Sigmoid colon (tissue), 4 donors: ENCODE results near the gene CBLN3.

Experiments
- EP300 ChIP-seq, 4 donors: sonication (generic); formaldehyde crosslinking; IDR thresholded peaks; one replicate each; pipeline ENCODE4 v1.6.1; 2017; ENCODE audit warnings: antibody characterized with exemption in 4 of 4
- TF ChIP-seq, protein P1 (sequence below), 4 experiments: fragments of 450-650 bp in 3 of 4; fragments of 200-600 bp in 1 of 4; IDR thresholded peaks; one replicate each; pipeline ENCODE4 v1.5.1; 2016 to 2019; ENCODE audit warnings: antibody characterized with exemption in 4 of 4, mild to moderate bottlenecking in 3 of 4, moderate library complexity in 2 of 4

GRCh38 chr14:24394275-24394674, 35.2 kb downstream of the CBLN3 start:
- no peak for TF ChIP-seq EP300 (IDR thresholded peaks at IDR 0.05)
- TF ChIP-seq, protein P1, sequence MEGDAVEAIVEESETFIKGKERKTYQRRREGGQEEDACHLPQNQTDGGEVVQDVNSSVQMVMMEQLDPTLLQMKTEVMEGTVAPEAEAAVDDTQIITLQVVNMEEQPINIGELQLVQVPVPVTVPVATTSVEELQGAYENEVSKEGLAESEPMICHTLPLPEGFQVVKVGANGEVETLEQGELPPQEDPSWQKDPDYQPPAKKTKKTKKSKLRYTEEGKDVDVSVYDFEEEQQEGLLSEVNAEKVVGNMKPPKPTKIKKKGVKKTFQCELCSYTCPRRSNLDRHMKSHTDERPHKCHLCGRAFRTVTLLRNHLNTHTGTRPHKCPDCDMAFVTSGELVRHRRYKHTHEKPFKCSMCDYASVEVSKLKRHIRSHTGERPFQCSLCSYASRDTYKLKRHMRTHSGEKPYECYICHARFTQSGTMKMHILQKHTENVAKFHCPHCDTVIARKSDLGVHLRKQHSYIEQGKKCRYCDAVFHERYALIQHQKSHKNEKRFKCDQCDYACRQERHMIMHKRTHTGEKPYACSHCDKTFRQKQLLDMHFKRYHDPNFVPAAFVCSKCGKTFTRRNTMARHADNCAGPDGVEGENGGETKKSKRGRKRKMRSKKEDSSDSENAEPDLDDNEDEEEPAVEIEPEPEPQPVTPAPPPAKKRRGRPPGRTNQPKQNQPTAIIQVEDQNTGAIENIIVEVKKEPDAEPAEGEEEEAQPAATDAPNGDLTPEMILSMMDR (IDR thresholded peaks at IDR 0.05), result no peak
